Fibroblast of lung (primary cell): Measurements from ENCODE around the gene CENPL. TPM values are rescaled to one million over a fixed set of nuclear protein-coding genes. Genes with fewer than 3 reads are reported as not detected.
"Not testable (repeated sequence)": the region's sequence is repeated elsewhere in the genome, so short reads cannot be mapped to it uniquely, and the experiment has no call there.

Experiments used
- DNase-seq, 2 donors: peaks; one replicate each; pipeline versions ENCODE4 v3.0.0 to v3.0.0-alpha.2; 2010; ENCODE audit warnings: low read depth in 2 of 2
- H2AFZ ChIP-seq: 2 replicates; pipeline ENCODE4 v1.5.1; 2012; ENCODE audit warnings: low read length, control low read depth, inconsistent platforms
- H3K27ac ChIP-seq: 2 replicates; pipeline ENCODE4 v1.5.1; 2011; ENCODE audit warnings: low read length, control low read depth; ENCODE audit not compliant: insufficient read depth
- H3K27me3 ChIP-seq: 2 replicates; pipeline ENCODE4 v1.5.1; 2011; ENCODE audit warnings: mild to moderate bottlenecking, low read length; ENCODE audit not compliant: control insufficient read depth, insufficient read depth
- H3K36me3 ChIP-seq: 2 replicates; pipeline ENCODE4 v1.5.1; 2011; ENCODE audit warnings: low read length; ENCODE audit not compliant: control insufficient read depth, insufficient read depth
- H3K4me1 ChIP-seq: 2 replicates; pipeline ENCODE4 v1.5.1; 2011; ENCODE audit warnings: low read length; ENCODE audit not compliant: control insufficient read depth, insufficient read depth; ENCODE audit errors: extremely low read depth
- H3K4me2 ChIP-seq: 2 replicates; pipeline ENCODE4 v1.5.1; 2011; ENCODE audit warnings: low read length, control low read depth; ENCODE audit not compliant: insufficient read depth; ENCODE audit errors: extremely low read depth
- H3K4me3 ChIP-seq, 4 experiments: fragments of 200-600 bp in 1 of 4; sonication (generic) in 1 of 4; replicated peaks in 1 of 4; 2 replicates each; pipeline ENCODE4 v1.5.1; 2011 to 2016; ENCODE audit warnings: low read length in 4 of 4, low read depth in 3 of 4, mild to moderate bottlenecking in 3 of 4, control low read depth in 2 of 4, inconsistent platforms in 1 of 4, mixed read lengths in 1 of 4; ENCODE audit not compliant: insufficient read depth in 1 of 4; ENCODE audit errors: control extremely low read depth in 1 of 4
- H3K79me2 ChIP-seq: 2 replicates; pipeline ENCODE4 v1.5.1; 2012; ENCODE audit warnings: mild to moderate bottlenecking, low read length, inconsistent platforms; ENCODE audit not compliant: control insufficient read depth, insufficient read depth
- H3K9ac ChIP-seq: 2 replicates; pipeline ENCODE4 v1.5.1; 2011; ENCODE audit warnings: mild to moderate bottlenecking, low read length, control low read depth; ENCODE audit not compliant: insufficient read depth
- H3K9me3 ChIP-seq: 2 replicates; pipeline ENCODE4 v1.5.1; 2012; ENCODE audit warnings: low read depth, low read length; ENCODE audit not compliant: control insufficient read depth, insufficient read depth
- H4K20me1 ChIP-seq: 2 replicates; pipeline ENCODE4 v1.5.1; 2011; ENCODE audit warnings: low read length; ENCODE audit not compliant: control insufficient read depth, insufficient read depth; ENCODE audit errors: extremely low read depth
- EZH2 ChIP-seq: IDR thresholded peaks from 2 replicates; pipeline ENCODE4 v1.5.1; 2012; ENCODE audit warnings: low read length, control low read depth, mild to moderate bottlenecking; ENCODE audit errors: missing control alignments
- polyA plus RNA-seq, 2 donors: library from polyadenylated mRNA; depleted of rRNA in 1 of 2; stranded (reverse) in 1 of 2; unstranded in 1 of 2; fragments of >200 nt; gene quantifications; 2 replicates each; pipeline ENCODE4 v1.2.1, GENCODE V29; 2011 to 2012; ENCODE audit warnings: missing spikeins in 1 of 2
- total RNA-seq: library from RNA; depleted of rRNA; stranded (reverse); fragments of >200 nt; gene quantifications from 2 replicates; pipeline ENCODE4 v1.2.1, GENCODE V29; 2014
- TF ChIP-seq, protein P1 (sequence below), 2 donors: IDR thresholded peaks in 1 of 2; conservative IDR thresholded peaks in 1 of 2; 1 replicate in 1 of 2; 2 replicates in 1 of 2; pipeline ENCODE4 v1.5.1; 2011 to 2012; ENCODE audit warnings: low read length in 2 of 2, control low read depth in 1 of 2, inconsistent platforms in 1 of 2, low read depth in 1 of 2, mild to moderate bottlenecking in 1 of 2

Gene CENPL
- total and polyA plus RNA-seq, 2 donors (not counting 1 experiment from before 2014, with no cell fraction given) = 9.9 to 16.0 TPM

DNA sequence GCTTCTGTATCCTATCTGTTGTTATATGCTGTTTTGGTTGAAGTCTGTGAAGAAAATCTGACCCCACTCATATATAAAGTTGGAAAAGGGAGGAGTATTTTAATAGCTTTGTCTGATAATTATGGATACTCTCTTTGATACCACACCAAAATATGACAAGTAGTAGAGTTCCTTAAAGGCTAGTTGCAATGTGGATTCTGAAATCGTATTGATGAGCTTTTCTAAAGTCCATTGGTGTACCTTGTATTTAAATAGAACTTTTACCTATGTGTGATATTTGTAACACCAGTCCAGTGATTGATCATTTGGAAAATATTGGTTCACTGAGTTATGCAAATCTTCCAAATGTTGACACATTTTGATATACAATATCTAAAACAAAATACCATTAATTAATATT lies 35.4 kb upstream of the CENPL start:
- Histone ChIP-seq H3K9ac (no peak overlapping the region), H3K27ac (no peak overlapping the region), H2AFZ (no peak overlapping the region), H4K20me1 (peaks cover 5% of the 10 kb centered on the region), H3K4me1 (peaks cover 3% of the 10 kb centered on the region), H3K9me3 (no peaks in the 10 kb centered on the region), H3K79me2 (peaks cover 9% of the 10 kb centered on the region), H3K36me3 (peaks cover 16% of the 10 kb centered on the region), H3K4me2 (no peak overlapping the region), H3K27me3 (no peaks in the 10 kb centered on the region), H3K4me3 (no peak overlapping the region)
- DNase-seq = no peak
- TF ChIP-seq, protein P1, sequence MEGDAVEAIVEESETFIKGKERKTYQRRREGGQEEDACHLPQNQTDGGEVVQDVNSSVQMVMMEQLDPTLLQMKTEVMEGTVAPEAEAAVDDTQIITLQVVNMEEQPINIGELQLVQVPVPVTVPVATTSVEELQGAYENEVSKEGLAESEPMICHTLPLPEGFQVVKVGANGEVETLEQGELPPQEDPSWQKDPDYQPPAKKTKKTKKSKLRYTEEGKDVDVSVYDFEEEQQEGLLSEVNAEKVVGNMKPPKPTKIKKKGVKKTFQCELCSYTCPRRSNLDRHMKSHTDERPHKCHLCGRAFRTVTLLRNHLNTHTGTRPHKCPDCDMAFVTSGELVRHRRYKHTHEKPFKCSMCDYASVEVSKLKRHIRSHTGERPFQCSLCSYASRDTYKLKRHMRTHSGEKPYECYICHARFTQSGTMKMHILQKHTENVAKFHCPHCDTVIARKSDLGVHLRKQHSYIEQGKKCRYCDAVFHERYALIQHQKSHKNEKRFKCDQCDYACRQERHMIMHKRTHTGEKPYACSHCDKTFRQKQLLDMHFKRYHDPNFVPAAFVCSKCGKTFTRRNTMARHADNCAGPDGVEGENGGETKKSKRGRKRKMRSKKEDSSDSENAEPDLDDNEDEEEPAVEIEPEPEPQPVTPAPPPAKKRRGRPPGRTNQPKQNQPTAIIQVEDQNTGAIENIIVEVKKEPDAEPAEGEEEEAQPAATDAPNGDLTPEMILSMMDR (conservative IDR thresholded peaks at IDR 0.05 in 1 of 2, IDR thresholded peaks at IDR 0.05 in 1 of 2; ENCODE audit: low read depth in 1 of 2, low read length in 2 of 2) = no peak
- no peak for TF ChIP-seq EZH2

DNA sequence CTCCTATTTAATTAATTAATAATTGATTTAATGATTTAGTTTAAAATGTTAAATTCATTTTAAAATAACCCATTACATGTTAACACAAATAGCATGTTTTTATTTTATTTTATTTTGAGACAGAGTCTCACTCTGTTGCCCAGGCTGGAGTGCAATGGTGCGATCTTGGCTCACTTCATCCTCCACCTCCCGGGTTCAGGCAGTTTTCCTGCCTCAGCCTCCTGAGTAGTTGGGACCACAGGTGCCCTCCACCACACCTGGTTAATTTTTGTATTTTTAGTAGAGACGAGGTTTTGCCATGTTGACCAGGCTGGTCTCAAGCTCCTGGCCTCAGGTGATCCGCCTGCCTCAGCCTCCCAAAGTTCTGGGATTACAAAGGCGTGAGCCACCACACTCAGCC lies 34.9 kb upstream of the CENPL start:
- H3K27me3 ChIP-seq, H3K79me2 ChIP-seq, H4K20me1 ChIP-seq, H3K4me2 ChIP-seq, H3K27ac ChIP-seq, H3K4me3 ChIP-seq, H3K9ac ChIP-seq, H3K4me1 ChIP-seq, H2AFZ ChIP-seq, DNase-seq, H3K9me3 ChIP-seq: not testable (repeated sequence)
- H3K36me3 ChIP-seq = peaks cover 11% of the 10 kb centered on the region

DNA sequence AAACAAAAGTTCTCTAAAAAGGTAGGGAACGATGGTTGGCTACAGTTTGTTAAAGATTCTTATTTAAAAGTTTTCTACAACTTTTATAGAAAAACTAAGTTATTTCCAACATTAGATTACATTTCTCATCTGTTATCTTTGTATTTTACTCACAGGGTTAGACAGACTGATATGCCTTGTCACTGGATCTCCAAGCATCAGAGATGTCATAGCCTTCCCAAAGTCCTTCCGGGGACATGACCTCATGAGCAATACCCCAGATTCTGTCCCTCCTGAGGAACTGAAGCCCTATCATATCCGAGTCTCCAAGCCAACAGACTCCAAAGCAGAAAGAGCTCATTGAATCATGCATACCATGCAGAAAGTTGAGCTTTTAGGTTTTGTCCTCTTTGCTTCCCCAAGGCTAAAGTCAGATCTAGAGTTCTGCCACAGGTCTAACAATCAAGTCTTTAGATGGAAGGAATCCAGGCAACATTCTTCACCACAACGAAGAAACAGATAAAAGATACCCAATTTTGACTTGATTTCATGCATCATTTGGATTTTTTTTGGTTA lies 32.8 kb upstream of the CENPL start:
- H3K27ac ChIP-seq = no peak overlapping the region
- H2AFZ ChIP-seq = no peak overlapping the region
- no peaks in the 10 kb centered on the region for H3K27me3 ChIP-seq
- DNase-seq = no peak
- peaks cover 8% of the 10 kb centered on the region for H3K4me1 ChIP-seq
- no peak overlapping the region for H3K9ac ChIP-seq
- H3K4me3 ChIP-seq = no peak overlapping the region
- H3K36me3 ChIP-seq = peaks cover 2% of the 10 kb centered on the region
- H3K4me2 ChIP-seq = no peak overlapping the region
- H3K9me3 ChIP-seq = no peaks in the 10 kb centered on the region
- H4K20me1 ChIP-seq = no peaks in the 10 kb centered on the region
- no peak for TF ChIP-seq EZH2
- TF ChIP-seq, protein P1 (conservative IDR thresholded peaks at IDR 0.05 in 1 of 2, IDR thresholded peaks at IDR 0.05 in 1 of 2; ENCODE audit: low read depth in 1 of 2, low read length in 2 of 2) = no peak
- no peaks in the 10 kb centered on the region for H3K79me2 ChIP-seq
